Measurements from ENCODE around the gene TMIE.

TMIE gene

DNA sequence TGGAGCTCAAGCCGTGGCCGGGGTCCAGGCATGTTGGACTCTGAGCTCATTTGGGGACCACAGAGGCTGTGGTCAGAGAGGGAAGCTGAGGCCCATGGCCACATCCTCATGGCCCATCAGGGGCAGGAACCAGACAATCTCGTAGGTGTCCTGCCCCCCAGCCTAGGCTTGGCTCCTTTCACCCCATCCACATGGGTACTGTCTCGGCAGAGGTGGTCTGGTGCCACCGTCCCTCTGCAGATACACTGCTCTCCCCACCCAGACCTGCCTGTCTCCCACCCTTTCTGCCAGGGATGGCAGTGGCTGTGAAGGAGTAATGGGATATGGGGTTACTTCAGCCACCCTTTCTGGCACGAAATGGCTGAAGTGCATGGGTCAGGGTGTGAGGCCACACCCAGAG, 8.5 kb downstream of the TMIE start:
- DNase-seq: no peak

DNA sequence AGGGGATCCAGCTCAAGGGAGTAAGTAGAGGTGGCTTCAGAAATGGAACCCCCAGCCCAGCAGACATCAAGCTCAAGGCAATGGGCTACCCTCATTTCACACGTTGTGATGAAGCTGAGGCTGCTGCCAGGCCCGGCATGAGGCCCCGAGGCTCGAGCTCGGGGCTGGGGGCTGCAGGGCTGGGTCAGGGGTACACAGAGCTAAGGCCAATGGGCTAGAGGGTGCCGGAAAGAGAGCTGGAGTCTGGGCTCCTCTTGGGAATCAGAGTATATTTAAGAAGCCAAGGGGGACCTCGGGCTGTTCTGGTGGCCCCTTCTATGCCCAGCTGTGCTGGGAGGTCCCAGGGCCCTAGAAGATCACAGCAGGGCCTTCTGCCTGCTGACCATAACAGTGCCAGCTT, 9.0 kb downstream of the TMIE start:
- no peak for DNase-seq

DNA sequence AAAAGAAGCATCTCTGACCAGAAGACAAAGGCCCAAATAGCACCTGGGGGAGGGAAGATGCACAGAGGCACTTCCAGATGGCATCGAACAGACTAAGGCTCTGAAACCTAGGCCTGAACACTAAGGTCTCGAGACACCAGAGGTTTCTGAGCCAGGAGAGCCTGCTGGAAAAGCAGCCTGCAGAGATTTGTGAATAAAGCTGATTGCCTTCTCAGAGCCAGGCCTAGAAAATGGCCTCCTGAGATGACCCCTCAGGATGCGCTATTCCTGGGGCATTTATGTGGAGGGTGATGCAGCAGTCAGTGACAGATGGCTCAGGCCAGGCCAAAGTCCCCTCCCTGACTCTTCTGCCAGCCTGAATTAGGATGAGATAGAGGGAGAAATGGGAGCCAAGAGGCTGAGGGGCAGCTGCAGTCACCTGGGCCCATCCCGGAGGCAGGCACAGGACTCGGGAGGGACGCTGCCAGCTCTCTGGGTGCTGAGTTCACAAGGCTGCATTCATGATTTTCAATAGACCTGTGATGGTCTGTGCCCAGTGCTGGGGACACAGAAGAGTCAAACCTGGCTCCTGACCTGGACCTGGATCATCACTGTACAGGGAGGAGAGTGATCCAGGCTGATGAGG, 9.6 kb downstream of the TMIE start:
- no peak for DNase-seq

DNA sequence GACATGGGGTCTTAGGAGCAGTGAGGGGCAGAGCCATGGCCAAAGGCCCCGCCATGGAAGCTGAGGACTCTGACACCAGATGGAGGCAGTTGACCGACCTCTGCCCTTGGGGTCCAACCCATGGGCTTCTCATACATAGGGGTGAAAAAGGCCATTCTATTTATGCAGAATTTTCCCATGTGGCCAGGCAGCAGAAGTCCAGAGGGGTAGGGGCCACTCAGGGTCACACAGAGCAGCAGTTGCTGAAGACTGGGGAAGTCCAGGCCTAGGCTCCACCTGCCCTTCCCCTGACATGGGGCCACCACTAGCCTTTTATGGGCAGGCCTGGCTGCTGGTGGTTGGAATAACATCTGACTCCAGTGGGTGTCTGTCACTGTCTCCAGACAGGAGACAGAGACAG, 10.1 kb downstream of the TMIE start:
- no peak for DNase-seq

DNA sequence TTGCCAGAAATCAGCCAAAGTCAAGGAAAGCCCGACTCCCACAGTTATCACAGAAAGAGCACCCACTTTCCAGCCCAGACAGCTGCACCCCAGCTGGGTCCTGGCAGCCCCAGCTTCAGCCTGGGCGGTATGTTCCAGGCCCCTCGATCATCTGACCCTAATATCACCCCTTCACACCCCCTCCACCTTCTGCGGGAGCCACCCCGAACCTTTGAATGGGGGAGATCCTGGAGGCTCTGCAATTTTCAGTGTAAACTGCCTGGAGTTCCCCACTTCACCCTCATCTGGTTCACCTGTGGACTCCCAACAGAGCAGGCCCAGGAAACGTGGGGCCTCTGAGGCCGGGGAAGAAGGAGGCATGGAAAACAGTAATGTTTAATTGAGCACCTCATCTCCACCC, 10.6 kb downstream of the TMIE start:
- DNase-seq: no peak

DNA sequence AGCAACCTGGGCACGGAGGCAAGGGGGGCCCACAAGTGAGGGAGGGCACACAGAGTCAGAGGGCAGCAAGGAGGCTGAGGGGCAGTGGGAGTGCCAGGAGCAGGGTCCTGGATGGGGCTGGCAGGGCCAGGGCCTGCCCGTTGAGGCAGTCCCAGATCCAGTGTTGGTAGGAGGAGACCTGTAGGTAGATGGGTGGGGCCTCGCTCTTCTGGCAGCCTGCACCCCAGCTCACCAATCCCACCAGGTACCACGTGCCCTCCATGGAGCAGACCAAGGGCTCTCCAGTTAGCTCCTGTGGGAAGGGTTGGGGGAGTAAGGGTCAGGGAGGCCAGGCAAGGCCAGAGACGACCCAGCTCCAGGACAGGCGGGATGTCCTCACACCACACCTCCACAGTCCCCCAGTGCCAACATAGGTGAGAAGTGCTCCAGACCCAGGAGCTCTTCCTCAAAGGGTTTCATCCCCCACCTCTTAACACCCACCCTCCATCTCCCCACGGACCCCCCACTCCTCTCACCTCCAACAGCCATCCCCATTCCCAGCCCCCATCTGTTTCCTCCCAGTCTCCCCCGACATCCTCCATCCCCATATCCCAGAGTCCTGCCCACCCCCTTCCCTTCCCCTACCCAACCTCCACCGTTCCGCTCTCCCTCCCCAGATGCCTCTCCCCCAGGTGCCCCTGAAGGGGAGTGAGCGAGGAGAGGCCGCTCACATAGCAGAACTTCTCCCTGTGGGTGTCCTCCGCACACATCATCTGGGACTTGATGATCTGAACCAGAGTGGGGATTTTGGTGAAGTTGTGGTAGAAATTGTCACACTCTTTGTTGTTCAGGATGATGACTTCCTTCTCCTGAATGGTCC, 11.2 kb downstream of the TMIE start:
- no peak for DNase-seq

DNA sequence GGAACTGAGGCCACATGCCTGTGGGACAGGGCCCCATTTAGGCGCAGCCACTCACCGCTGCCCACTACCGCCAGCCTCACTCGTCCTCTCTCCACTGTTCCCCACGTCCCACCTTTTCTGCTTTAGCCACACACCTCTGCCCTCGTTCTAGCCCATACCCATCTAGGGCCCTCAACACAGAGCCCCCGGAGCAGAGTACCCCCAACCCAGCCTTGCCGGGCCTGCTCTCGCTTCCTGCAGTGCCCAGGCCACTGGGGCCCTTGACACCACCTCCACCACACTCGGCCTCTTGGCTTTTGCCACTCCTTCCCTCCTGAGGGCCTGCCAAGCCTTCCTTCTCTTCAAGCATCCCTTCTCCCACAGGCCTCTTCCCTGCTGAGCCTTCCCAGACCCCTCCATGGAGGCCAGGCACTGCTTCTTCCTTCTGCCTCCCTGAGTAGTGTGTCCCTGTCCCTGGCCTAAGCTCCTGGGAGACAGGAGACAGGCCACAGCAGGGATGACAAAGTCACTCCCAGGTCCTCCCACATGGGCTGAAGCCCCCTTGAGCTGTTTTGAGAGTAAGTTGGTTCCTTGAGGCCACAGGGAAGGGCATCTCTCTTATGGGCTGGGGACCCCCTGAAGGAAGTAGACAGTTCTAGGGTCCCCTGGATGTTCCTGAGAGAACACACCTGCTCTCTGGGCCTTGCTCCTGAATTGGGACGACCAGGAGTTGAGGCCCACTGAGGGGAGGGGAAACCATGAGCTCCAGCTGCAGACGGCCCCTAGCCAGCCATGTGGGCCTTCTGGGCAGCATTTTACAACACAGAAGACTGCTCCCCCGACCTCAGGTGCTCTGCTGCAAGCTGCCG, 12.1 kb downstream of the TMIE start:
- no peak for DNase-seq

DNA sequence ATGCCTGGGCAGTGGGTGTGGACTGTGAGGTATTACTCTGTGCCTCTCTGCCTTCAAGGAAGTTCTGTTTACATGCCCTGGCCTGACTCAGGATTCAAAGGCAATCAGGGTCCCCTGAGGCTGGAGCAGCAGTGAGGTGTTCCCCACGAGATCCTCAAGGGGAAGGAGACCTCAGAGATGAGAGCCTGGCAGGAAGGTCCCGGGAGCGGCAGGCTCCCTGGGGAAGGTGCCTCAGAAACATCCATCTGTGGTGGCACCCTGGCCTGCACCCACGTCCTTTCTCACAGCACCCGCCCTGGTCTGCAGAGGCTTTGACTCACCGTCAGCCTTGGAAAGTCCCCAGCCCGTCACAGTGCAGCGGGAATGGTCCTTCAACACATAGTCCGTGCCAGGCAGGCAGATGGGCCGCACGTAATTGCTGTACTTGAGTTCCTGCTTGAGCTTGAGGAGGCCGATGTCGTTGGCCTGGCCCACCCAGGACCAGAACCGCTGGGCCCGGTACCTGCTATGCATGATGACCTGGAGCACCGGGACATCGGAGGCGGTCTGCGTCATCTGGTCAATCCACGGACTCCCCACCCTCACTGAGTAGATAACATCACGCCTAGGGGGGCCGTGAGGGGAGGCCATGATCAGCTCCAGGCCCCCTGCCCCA, 12.8 kb downstream of the TMIE start:
- no peak for DNase-seq

DNA sequence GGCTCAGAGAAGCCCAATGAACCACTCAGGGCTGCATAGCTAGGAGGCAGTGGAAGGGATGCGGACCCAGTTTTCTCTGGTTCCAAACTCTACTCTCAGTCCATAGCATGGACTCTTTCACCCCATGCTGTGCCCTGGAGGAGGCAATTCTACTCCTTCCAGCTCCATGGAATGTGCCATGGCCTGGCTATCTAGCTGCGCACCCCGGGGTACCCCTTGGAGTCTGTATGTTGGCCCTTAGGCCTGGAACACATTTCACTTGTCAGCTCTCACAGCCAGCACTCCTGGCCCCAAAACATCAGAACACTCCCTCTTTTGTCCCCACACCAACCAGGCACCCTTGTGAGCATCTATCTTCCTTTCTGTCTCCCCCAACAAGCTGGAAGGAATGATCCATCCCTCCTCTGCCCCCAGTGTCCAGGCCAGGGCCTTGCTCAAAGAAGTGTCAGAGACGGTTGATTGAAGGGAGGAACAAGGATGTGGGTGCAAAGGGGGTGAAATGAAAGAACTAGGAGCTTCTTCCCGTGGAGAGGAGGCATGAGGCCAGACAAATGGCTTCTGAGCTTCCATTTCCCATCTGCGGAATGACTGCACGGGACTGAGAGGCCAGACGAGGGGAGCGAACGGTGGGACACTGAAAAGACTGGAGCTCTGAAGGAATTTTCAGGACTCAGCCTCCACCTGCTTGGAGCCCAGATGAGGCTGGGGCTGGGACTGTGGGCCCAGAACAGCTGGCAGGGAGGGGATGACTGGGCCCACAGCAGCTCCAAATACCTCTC, 13.7 kb downstream of the TMIE start:
- DNase-seq: no peak

DNA sequence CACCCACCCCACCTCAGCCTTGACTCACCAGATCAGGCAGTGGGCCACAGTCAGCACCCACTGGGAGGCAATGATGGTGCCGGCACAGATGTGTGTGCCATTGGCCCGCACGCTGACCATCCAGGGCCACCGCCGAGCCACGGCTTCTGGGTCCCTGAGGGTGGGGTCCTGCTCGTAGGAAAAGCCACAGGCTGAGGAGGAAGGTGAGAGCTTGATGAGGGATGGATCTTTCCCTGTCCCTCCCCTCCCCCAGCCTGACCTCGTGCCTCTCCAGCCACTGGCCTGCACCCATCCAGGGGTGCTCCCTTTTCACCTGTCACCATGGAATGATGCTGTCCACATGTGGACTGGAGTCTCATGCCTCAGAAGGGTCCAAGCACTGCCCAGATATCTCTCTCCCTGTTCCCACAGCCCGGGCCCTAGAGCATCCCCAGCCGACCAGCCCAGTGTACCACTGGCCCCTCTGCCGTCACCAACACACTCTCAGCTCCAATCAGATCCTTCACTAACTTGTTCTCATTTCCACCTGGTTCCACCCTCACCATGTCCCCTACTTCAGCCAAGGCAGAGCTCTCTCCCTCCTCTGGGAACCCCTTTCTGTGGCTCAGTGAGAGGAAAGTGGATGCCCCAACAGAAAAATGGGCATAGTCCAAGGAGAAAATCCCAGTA, 14.4 kb downstream of the TMIE start:
- no peak for DNase-seq

DNA sequence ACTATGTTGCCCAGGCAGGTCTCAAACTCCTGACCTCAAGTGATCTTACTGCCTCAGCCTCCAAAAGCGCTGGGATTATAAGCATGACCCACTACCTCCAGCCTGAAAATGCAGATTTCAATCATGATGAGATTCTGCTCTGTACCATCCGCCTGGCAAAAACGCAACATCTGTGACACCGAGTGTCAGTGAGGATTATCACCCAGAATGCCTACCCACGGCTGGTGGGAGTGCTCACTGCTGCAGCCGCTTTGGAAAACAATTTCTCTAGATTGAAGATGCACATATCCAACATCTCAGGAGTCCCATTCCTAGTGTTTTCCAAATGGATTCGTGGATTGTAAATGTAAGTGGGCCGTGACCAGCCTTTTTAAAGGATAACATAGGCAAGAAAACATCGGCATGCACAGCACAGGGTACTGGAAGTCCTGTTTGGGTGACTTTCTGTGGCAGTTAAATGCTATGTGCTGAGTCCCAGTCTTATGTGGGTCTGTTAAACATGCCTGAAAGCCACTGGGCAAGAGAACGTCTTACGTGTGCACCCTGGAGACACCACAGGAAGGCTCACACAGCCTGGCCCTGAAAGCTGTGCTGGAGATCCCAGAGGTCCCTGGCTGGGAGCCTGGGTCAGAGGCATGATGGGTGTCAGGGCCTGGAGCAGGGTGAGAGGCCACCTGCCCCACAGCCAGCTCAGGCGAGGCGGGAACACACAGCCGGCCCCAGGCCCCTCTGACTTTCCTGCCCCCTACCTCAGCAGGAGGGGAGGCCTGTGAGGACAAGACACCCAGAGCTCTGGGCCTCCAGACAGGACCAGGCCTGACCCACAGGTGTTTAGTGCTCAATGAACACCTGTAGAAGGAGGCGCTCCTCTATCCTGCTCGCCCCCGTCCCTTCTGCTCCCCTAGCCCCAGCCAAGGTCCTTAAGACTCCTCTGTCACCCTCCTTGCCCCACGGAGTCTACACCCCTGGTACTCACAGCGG, 15.6 kb downstream of the TMIE start:
- no peak for DNase-seq

DNA sequence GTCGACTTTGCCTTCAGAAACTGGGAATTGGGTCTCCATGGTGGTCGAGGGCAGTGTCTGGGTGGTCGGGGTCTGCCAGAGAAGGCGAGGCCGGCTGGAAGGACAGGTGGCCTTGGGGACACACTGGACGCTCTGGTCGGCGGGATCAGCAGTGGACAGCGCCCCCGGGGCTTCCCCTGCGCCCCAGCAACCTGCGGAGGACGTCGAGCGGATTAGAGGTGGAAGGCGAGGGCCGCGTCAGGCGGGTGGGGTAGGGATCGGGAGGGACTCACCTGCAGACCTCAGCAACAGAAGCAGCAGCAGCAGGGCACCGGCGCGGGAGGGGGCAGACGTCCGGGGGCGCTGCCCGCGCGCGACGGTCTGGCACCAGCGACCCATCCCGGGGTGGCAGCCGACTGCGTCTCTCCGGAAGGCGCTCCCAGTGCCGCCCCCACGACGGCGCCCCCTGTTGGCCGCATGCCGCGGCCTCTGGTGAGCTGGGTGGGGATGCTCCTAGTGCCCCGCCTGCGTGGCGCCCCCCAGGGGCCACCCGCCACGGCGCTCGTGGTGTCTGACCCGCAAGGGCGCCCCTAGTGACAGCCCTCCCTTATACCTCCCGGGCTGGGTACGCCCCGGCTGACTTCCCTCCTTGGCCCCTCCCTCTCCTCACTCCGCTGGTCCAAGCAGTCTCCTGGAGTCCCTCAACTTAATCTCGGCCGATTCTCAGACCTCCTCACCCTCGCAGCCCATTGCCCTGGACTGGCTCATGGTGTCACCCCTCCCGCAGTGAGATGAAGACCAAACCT, 16.4 kb downstream of the TMIE start, which contains the start of gene PRSS50:
Gene PRSS50 (minus strand): TSS at position 423 of the 785 bp plus-strand sequence. CDS start 45 bp downstream, at position 378.
- no peak for DNase-seq

DNA sequence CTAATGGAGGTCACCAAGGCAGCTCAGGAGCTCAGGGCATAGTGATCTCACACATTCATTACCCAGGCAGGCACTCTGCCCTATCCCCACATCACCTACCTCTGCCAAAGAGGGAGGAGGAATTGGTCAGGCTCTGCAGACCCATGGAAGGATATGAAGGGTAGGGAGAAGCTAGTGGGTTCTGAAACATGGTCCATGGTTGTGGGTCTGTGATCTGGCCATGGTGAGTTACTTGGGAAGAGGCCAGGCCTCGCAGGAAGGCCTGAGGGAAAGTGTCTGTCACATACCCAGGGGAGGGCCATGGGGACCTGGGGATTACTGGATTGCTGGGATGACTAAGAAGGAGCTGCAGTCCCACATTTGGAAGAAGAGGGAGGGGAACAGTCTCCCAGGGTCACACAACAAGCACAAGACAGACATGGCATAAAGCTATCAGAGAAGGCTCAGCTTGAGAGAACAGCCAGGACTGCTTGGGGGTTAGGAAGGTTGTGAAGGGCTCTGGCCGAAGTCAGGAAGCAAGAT, 17.9 kb downstream of the TMIE start:
- DNase-seq: no peak

DNA sequence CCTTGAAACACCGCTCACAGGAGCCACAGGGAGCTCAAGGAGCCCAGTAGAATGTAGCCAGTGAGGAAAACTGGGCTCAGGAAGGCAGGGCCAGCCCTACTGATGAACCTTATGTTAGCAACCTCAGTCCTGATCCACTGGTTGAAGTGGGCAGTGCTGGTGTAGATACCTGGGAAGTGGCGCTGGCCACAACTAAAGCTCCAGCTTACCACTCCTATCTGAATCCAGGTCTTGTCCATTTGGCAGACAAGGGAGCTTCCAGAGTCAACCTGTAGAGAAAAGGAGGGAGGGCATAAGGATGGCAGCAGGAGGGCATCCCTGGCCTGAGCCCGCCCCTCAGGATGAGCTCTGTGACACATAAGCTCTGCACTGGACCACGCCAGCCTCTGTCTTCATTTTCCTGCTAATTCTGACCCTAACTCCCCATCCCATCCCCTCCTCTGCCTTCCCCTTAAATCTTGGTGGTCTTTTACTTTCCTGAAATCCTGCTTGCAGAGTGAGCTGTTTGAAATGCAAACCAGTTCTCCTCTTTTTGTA, 18.6 kb downstream of the TMIE start:
- DNase-seq: no peak

DNA sequence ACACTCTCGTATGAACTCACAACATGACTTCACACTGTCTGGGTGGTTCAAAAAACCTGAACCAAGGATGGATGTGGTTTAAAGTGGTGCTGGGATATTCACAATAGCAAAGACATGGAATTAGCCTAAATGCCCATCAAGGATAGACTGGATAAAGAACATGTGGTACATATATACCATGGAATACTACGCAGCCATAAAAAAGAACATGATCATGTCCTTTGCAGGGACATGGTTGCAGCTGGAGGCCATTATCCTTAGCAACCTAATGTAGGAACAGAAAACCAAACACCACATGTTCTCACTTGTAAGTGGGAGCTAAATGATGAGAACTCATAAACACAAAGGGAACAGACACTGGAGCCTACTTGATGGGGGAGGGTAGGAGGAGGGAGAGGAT, 19.8 kb downstream of the TMIE start:
- no peak for DNase-seq

DNA sequence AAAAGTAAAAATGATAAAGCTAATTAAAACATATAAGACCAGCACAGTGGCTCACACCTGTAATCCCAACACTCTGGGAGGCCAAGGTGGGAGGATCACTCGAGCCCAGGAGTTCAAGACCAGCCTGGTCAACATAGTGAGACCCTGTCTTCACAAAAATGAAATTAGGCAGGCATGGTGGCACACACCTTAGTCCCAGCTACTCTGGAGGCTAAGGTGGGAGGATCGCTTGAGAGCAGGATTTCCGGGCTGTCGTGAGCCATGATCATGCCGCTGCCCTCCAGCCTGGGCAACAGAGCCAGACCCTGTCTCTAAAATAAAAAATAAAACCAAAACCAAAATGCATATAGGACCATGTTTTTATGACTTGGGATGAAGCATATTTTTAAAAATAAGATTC, 21.3 kb downstream of the TMIE start:
- DNase-seq: no peak

DNA sequence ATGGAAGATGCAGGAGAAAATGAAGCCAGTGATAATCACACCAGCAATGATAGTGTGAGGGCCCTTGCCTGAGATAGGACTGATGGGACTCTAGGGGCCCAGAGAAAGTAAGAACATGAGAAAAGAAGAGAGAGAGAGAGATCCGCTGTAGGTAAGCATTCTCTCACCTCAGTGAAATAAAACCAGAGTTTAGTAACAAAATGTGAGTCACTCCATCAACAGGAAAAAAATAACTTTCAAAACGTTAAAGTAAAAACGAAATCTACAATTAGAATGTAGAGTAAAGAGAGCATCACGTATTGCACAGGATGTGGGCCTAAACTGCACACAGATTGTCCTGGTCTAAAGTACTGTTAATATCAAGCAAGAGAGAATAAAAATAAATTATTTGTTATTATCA, 23.2 kb downstream of the TMIE start:
- DNase-seq: no peak

DNA sequence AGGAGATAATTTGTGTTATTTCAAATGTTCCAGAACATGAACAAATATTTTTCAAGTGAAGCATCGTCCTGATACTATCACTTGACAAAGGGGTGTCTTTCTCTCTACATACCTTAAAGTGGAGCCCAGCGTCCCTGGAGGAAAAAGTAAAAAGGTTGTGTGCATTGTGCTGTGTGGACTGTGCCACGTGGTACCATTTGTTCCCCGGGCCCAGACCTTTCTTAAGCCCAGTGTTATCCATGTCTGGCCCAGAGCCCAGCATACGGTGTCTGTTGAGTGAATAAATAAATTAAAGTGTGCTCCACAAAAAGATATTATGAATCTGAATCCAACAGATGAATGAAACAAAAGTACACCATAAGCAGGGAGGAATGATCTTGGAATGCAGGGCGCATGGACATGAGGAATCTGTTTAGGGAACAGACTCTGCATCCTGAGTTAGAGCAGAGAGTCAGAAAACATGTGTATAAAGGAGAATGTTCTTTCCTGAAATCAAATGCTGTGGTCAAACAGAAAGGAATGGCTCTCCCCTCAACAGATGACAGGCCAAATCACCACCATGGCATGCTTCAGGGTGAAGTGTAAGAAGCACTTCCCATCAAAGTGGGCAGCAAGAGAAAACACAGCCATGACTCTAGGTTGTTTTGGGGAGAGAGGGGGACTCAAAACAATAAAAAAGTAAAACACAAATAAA, 24.6 kb downstream of the TMIE start:
- DNase-seq: no peak
